ENCODE measurements around the gene AP1S1. TPM values are rescaled to one million over a fixed set of nuclear protein-coding genes. Genes with fewer than 3 reads are reported as not detected.
A peak's percentile ranks its signal among the peaks of the same experiment; 100 is the strongest.
"Not testable (repeated sequence)": the region's sequence is repeated elsewhere in the genome, so short reads cannot be mapped to it uniquely, and the experiment has no call there.

The AP1S1 gene
- polyA plus RNA-seq, 1 donor: 56.4 TPM

DNA sequence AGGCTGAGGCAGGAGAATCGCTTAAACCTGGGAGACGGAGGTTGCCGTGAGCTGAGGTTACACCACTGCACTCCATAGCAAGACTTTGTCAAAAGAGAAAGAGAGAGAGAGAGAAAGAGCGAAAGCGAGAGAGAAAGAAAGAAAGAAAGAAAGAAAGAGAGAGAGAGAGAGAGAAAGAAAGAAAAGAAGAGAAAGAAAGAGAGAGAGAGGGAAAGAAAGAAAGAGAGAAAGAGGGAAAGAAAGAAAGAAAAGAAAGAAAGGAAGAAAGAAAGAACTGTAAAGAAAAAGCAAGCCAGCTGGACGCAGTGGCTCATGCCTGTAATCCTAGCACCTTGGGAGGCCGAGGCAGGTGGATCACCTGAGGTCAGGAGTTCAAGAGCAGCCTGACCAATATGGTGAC lies 41.1 kb upstream of the AP1S1 start:
- not testable (repeated sequence) for H3K27me3 ChIP-seq (ENCODE audit: control insufficient read depth, insufficient read depth, low read length); H3K36me3 ChIP-seq (ENCODE audit: control insufficient read depth, insufficient read depth, low read length); H3K4me3 ChIP-seq (ENCODE audit: low read length); H3K27ac ChIP-seq (ENCODE audit: low read length); H3K9me3 ChIP-seq (ENCODE audit: control insufficient read depth, low read depth, low read length); H3K4me1 ChIP-seq (ENCODE audit: control insufficient read depth, insufficient read depth, low read length); DNase-seq
- 91% methylated on average over 6 of the region's 7 CpGs for WGBS (ENCODE audit: insufficient coverage, low lambda C conversion rate)

DNA sequence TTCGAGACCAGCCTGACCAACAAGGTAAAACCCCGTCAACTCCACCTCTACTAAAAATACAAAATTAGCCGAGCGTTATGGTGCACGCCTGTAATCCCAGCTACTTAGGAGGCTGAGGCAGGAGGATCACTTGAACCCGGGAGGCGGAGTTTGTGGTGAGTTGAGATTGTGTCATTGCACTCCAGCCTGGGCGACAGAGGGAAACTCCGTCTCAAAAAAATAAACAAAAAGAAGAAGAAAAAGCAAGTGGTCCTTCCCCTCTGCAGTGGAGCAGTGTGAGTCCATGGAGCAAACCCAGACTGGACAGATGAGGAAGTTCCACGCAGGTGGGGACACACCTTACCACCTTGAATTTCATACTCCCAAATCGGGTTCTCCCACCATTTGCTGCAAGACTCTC lies 40.4 kb upstream of the AP1S1 start:
- DNase-seq: no peak
- H3K36me3 ChIP-seq (ENCODE audit: control insufficient read depth, insufficient read depth, low read length): no peaks in the 10 kb centered on the region
- H3K27ac ChIP-seq (ENCODE audit: low read length): no peak overlapping the region
- WGBS (ENCODE audit: insufficient coverage, low lambda C conversion rate): 100% methylated on average over 7 of the region's 11 CpGs
- no peak overlapping the region for H3K4me3 ChIP-seq (ENCODE audit: low read length)
- no peaks in the 10 kb centered on the region for H3K27me3 ChIP-seq (ENCODE audit: control insufficient read depth, insufficient read depth, low read length)
- H3K9me3 ChIP-seq (ENCODE audit: control insufficient read depth, low read depth, low read length): no peaks in the 10 kb centered on the region
- H3K4me1 ChIP-seq (ENCODE audit: control insufficient read depth, insufficient read depth, low read length): no peaks in the 10 kb centered on the region

DNA sequence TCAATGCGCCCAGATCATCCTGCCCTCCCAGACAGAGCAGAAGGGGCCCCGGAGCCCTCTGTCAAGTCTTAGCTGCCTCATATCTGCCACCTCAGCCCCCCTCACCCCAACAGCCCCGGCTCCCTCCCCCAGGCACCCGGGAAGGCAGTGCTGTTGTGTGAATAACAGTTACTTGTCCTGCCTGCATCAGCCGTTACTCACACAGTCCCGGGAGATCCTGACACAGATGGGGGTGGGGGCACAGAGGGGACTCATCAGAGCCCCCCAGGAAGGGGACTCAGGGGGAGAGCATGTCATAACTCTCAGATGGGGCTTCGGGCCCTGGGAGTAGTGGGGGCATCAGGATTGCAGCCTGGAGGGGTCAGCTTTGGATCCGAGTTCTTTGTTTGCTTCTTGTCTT lies 39.8 kb upstream of the AP1S1 start:
- Histone ChIP-seq H3K27me3 (ENCODE audit: control insufficient read depth, insufficient read depth, low read length) (no peaks in the 10 kb centered on the region), H3K4me1 (ENCODE audit: control insufficient read depth, insufficient read depth, low read length) (no peaks in the 10 kb centered on the region), H3K9me3 (ENCODE audit: control insufficient read depth, low read depth, low read length) (no peaks in the 10 kb centered on the region), H3K36me3 (ENCODE audit: control insufficient read depth, insufficient read depth, low read length) (no peaks in the 10 kb centered on the region), H3K27ac (ENCODE audit: low read length) (no peak overlapping the region), H3K4me3 (ENCODE audit: low read length) (no peak overlapping the region)
- no peak for DNase-seq
- no CpG with 5 or more reads among the region's 8 CpGs for WGBS (ENCODE audit: insufficient coverage, low lambda C conversion rate)

DNA sequence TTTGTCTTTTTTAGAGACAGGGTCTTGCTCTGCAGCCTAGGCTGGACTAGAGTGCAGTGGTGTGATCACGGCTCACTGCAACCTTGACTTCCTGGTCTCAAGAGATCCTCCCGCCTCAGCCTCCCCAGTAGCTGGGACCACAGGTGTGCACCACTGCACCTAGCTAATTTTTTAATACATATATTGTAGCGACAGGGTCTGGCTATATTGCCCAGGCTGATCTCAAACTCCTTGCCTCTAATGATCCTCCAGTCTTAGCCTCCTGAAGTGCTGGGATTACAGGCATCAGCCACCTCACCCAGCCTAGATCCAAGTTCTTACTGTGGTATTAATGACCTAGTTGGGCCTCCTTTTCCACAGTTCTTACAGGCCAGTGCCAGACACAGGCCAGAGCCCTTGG lies 39.1 kb upstream of the AP1S1 start:
- 100% methylated on average over 1 of the region's 3 CpGs for WGBS (ENCODE audit: insufficient coverage, low lambda C conversion rate)
- no peak overlapping the region for H3K4me3 ChIP-seq (ENCODE audit: low read length)
- H3K36me3 ChIP-seq (ENCODE audit: control insufficient read depth, insufficient read depth, low read length): no peaks in the 10 kb centered on the region
- peaks cover 2% of the 10 kb centered on the region for H3K27me3 ChIP-seq (ENCODE audit: control insufficient read depth, insufficient read depth, low read length)
- no peaks in the 10 kb centered on the region for H3K4me1 ChIP-seq (ENCODE audit: control insufficient read depth, insufficient read depth, low read length)
- DNase-seq: no peak
- H3K9me3 ChIP-seq (ENCODE audit: control insufficient read depth, low read depth, low read length): no peaks in the 10 kb centered on the region
- H3K27ac ChIP-seq (ENCODE audit: low read length): no peak overlapping the region

DNA sequence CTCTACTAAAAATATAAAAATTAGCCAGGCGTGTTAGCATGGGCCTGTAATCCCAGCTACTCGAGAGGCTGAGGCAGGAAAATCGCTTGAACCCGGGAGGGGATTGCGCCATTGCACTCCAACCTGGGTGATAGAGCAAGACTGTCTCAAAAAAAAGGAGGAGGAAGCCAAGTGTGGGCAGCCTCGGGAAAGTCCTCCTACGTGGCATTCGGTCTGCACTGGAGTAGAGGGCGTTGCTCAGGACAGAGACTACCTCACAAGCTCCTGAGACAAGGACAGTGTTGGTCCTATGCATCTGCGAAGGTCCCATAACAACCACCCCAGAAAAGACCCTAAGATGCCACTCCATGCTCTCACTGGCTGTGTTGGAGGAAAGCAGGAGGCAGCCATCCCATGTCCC lies 37.4 kb upstream of the AP1S1 start:
- no peak overlapping the region for H3K4me3 ChIP-seq (ENCODE audit: low read length)
- no peaks in the 10 kb centered on the region for H3K36me3 ChIP-seq (ENCODE audit: control insufficient read depth, insufficient read depth, low read length)
- H3K27ac ChIP-seq (ENCODE audit: low read length): no peak overlapping the region
- no peaks in the 10 kb centered on the region for H3K9me3 ChIP-seq (ENCODE audit: control insufficient read depth, low read depth, low read length)
- H3K27me3 ChIP-seq (ENCODE audit: control insufficient read depth, insufficient read depth, low read length): peaks cover 8% of the 10 kb centered on the region
- DNase-seq: no peak
- H3K4me1 ChIP-seq (ENCODE audit: control insufficient read depth, insufficient read depth, low read length): peaks cover 5% of the 10 kb centered on the region
- no CpG with 5 or more reads among the region's 10 CpGs for WGBS (ENCODE audit: insufficient coverage, low lambda C conversion rate)

DNA sequence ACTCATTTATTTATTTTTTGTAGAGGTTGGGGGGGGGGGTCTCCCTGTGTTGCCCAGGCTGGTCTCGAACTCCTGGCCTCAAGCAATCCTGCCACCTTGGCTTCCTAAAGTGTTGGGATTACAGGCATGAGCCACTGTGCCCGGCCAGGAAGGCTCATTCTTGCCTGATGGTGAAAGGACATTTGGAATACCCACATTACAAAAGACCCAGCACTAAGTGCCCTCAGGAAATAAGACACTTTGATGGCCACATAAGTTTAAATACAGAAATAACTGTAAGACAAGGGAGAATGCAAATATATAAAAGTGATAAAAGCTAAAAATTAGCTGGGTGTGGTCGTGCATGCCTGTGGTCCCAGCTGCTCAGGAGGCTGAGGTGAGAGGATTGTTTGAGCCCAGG lies 35.4 kb upstream of the AP1S1 start:
- peaks cover 15% of the 10 kb centered on the region for H3K27me3 ChIP-seq (ENCODE audit: control insufficient read depth, insufficient read depth, low read length)
- no CpG with 5 or more reads among the region's 3 CpGs for WGBS (ENCODE audit: insufficient coverage, low lambda C conversion rate)
- H3K4me1 ChIP-seq (ENCODE audit: control insufficient read depth, insufficient read depth, low read length): peaks cover 15% of the 10 kb centered on the region
- no peak overlapping the region for H3K27ac ChIP-seq (ENCODE audit: low read length)
- no peak overlapping the region for H3K4me3 ChIP-seq (ENCODE audit: low read length)
- no peaks in the 10 kb centered on the region for H3K9me3 ChIP-seq (ENCODE audit: control insufficient read depth, low read depth, low read length)
- H3K36me3 ChIP-seq (ENCODE audit: control insufficient read depth, insufficient read depth, low read length): no peaks in the 10 kb centered on the region
- no peak for DNase-seq

DNA sequence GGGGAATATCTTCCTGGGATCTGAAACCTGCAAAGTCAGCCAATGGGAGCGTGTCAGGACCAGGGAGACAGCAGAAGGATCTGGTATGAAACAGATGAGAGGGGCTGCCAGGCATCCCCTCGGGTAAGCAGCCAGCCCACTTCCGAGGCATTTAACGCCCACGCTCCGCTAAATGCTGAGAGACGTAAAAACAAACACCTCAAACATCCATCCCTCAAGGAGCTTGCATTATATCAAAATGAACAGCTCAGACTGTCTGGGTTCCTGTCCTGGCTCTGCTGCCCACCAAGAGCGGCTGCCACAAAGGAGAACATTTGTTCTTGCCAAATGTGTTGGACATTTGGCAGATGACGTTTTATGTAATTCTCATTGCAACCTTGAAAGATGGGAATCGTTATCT lies 34.4 kb upstream of the AP1S1 start:
- WGBS (ENCODE audit: insufficient coverage, low lambda C conversion rate): 64% methylated on average over 2 of the region's 10 CpGs
- Histone ChIP-seq H3K27me3 (ENCODE audit: control insufficient read depth, insufficient read depth, low read length) (peaks cover 16% of the 10 kb centered on the region), H3K4me1 (ENCODE audit: control insufficient read depth, insufficient read depth, low read length) (peaks cover 15% of the 10 kb centered on the region), H3K27ac (ENCODE audit: low read length) (no peak overlapping the region), H3K36me3 (ENCODE audit: control insufficient read depth, insufficient read depth, low read length) (no peaks in the 10 kb centered on the region), H3K4me3 (ENCODE audit: low read length) (no peak overlapping the region), H3K9me3 (ENCODE audit: control insufficient read depth, low read depth, low read length) (no peaks in the 10 kb centered on the region)
- DNase-seq: no peak

- Histone ChIP-seq H3K27ac (ENCODE audit: low read length) (no peak overlapping the region), H3K9me3 (ENCODE audit: control insufficient read depth, low read depth, low read length) (no peaks in the 10 kb centered on the region), H3K4me1 (ENCODE audit: control insufficient read depth, insufficient read depth, low read length) (peaks cover 15% of the 10 kb centered on the region), H3K4me3 (ENCODE audit: low read length) (no peak overlapping the region), H3K36me3 (ENCODE audit: control insufficient read depth, insufficient read depth, low read length) (no peaks in the 10 kb centered on the region), H3K27me3 (ENCODE audit: control insufficient read depth, insufficient read depth, low read length) (peaks cover 18% of the 10 kb centered on the region)
- no peak for DNase-seq
- WGBS (ENCODE audit: insufficient coverage, low lambda C conversion rate): no CpG with 5 or more reads among the region's 4 CpGs
These were observed 34.0 kb upstream of the AP1S1 start for GRCh38 chr7:101120315-101120714.

GRCh38 chr7:101121631-101121990 lies 32.7 kb upstream of the AP1S1 start:
- H3K36me3 ChIP-seq (ENCODE audit: control insufficient read depth, insufficient read depth, low read length); H3K9me3 ChIP-seq (ENCODE audit: control insufficient read depth, low read depth, low read length); H3K4me3 ChIP-seq (ENCODE audit: low read length); DNase-seq: not testable (repeated sequence)
- no CpG with 5 or more reads among the region's 9 CpGs for WGBS (ENCODE audit: insufficient coverage, low lambda C conversion rate)
- Histone ChIP-seq H3K4me1 (ENCODE audit: control insufficient read depth, insufficient read depth, low read length) (peaks cover 22% of the 10 kb centered on the region), H3K27me3 (ENCODE audit: control insufficient read depth, insufficient read depth, low read length) (peaks cover 30% of the 10 kb centered on the region), H3K27ac (ENCODE audit: low read length) (peak overlapping the region; percentile 83)

DNA sequence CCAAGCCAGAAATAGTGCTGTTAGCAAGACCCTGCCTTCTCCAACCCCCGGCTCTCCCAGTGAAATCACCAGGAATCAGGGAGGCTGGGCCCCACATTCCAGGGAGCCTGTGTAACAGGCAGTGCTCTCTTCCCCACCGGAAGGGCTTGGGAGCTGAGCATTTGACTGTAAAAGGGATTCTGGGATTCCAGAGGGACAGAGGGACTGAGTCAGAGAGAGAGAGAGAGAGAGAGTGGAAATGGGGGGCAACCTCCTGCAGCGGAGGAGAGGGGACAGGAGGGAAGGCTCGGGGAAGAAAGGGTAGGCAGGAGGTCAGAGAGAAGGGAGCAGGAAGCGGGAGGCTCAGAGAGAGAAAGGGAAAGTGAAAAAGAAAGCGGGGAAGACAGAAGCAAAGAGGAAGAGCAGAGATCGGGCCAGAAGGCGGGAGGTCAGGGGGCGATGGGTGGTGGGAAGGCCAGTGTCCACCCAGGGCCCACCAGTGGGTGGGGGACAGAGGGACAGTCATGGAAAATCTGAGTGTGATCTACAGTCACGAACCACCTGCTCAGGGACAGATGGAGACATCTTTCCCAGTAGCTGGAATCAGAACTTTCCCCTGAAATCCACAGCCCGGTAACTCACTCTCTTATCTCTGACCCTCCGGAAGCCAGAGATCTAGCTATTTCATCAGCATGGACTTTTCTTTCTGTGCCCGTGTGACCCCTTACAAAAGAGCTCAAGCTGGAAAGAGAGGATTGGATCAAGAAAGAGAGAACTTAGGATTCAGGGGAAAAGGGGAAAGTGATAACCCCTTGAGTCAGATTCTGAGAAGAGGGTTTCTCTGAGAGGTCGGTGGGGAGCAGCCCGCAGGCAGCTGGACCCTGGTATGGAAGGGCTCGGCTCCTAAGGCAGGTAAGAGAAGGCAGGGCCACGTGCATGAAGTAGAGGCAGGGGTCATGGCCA lies 32.0 kb upstream of the AP1S1 start:
- 3% methylated on average over 5 of the region's 17 CpGs for WGBS (ENCODE audit: insufficient coverage, low lambda C conversion rate)
- H3K27ac ChIP-seq (ENCODE audit: low read length): peak overlapping the region; percentile 83
- H3K4me1 ChIP-seq (ENCODE audit: control insufficient read depth, insufficient read depth, low read length): peaks cover 28% of the 10 kb centered on the region
- H3K4me3 ChIP-seq (ENCODE audit: low read length): peak overlapping the region; percentile 30
- H3K9me3 ChIP-seq (ENCODE audit: control insufficient read depth, low read depth, low read length): no peaks in the 10 kb centered on the region
- no peaks in the 10 kb centered on the region for H3K36me3 ChIP-seq (ENCODE audit: control insufficient read depth, insufficient read depth, low read length)
- peaks cover 33% of the 10 kb centered on the region for H3K27me3 ChIP-seq (ENCODE audit: control insufficient read depth, insufficient read depth, low read length)
- peak; percentile 81 to 86 for DNase-seq

All from large intestine (tissue), 3 donors.